Germinal center (tissue), 1 donor: ENCODE measurements around the gene ABLIM2.

Experiments
- DNase-seq: peaks from one replicate; pipeline ENCODE4 v3.0.0; 2012; ENCODE audit warnings: mixed read lengths, low spot score

The ABLIM2 gene

DNA sequence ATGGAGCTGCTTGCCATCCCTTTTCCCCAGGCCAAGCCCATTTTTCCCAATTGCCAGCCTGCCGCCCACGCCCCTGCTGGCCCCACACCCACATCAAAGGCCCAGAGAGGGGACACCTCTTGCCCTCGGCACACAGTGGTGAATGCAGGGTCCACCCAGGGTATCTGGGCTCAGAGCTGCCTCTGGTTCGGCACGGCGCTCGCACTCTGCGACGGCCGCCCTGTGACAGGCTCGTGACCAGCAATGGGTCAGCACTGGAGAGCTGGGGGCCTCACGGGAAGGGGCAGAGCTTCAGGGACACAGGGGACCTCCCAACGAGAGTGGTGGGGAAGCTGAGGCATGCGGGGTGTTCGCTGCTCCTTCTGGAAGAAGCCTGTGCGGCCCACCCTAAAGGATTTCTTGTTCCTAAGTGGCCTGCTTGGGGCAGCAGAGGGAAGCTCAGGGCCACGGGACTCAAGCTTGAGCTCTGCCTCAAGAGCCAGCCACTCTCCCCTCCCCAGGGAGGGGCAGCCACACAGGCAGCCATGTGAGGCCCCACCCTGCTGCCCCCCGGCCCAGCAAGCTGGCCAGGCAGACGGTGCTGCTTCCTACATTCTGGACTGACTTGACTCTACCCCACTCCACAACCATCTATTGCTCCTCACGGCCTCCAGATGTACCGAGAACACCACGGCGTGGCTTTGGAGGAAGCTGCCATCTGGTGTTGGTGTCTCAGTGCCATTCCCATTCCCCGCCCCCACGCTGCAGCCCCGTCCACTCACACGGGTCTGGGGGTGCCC lies 73.7 kb downstream of the ABLIM2 start:
- no peak for DNase-seq

DNA sequence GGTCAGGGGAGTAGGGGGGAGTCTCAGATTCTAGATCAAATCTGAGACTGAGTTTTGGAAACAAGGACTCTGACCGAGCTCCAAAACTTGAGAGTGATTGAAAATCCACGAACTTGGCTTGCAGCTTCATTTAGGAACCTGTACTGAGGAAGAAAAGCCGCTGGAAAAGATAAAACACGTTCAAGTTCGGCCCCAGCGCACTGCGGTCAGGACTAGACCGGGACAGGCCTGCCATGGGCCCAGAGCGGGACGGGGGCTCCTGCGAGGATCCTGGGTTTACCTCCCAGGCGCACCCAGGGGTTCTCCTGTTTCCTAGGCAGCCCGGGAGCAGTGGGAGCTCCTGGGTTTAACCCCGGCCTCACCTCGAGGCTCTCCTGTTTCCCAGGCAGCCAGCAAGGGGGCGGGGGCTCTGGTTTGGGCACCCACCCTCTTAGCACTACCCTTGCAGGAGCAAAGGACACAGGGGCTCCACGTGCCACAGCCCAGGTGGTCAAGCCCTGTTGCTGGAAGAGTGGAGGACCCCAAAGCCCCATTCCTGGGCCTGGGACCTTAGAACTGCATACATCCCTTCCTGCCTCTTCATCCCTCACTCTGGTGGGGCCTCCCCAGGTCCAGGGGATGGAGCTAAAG lies 74.5 kb downstream of the ABLIM2 start:
- no peak for DNase-seq

DNA sequence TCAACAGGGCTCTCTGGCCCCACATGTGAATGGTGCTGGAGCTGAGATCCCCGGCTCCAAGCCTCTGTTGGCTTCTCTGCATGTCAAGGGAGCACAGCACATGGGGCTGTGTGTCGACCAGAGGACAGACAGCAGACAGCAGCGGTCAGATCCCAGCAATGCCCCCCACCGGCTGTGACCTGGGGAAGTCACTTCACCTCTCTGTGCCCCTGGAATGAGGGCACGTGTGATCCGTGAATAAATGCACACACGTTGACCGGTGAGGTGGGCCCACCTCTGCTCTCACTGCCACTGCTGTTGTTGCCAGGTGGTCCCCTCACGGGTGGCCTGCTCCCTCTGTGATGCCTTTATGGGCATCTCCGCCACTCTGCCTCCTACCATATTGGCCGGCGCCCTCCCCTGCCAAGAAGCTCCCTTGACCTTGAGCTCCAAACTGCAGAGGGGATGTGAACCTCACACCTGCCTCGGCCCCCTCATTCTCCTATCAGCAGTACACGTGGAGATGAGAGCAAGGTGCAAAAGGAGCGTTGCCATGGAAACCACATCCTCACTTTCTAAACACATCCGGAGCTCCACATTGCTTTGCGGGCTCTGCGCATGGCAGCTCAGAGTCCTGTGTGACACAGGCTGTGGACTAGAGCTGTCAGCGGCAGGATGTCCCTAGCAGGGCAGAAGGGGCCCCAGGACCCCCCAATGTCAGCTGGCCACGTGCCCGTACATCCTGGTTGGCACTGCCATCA lies 75.4 kb downstream of the ABLIM2 start:
- DNase-seq: no peak

DNA sequence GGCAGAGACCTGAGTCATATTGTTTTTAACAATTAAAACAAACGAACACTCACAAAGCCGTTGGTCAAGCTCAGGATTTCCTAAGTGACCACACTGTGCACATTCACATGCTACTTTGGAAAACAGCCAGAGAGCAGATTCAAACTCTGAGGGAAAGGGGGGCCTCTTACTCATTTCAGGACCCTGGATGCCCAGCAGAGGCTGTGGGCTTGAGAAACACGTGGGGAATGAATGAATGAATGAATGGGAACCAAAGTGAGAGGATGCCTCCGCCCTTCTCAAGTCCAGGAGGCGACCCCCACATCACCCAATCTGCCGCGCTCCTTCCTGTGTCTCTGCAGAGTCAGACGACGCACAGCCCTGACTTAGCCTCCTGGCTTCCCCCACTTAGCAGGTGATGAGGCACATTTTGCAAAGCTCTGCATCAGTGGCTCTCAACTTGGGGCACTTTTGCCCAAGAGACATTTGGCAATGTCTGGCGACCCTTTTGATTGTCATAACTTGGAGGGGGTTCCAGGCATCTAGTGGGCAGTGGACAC lies 76.0 kb downstream of the ABLIM2 start:
- no peak for DNase-seq

DNA sequence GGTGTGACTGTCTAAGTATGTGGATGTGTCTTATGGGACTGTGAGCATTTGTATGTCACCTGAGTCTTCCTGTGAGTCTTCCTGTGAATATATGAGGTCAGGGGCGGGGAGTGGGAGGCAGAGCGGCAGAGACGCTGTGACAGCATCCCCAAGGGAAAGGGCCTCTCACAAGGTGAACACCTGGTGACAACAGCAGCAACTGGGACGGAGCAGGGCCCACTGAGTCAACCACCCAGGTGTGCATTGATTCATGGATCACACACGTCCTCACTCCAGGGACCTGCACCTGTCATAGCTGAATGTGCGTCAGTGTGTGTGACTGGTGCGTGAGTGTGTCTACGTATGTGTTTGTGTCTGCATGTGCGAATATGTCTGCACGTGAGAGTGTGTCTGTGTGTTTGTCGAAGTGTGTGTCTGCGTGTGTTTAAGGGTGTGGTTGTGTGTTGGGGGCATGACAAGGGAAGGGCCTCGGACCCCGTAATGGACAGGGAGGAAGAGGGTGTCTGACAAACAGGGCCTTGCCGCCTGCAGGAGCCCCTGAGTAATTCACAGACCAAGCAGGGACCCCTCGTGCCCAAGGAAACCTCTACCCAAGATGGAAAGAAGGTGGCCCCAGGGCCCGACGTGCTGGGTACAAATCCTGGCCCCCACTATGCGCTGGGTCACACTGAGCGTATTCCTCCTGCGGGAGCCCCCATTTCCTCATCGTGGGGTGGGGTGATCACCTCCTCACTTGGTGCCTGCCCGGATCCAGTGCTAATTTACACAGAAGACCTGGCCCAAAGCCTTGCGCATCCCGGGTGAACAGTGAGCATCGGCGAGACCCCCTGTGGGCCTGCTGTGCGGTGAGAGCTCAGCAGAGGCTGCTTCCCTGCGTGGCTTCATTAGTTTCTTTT lies 76.7 kb downstream of the ABLIM2 start:
- DNase-seq: no peak

DNA sequence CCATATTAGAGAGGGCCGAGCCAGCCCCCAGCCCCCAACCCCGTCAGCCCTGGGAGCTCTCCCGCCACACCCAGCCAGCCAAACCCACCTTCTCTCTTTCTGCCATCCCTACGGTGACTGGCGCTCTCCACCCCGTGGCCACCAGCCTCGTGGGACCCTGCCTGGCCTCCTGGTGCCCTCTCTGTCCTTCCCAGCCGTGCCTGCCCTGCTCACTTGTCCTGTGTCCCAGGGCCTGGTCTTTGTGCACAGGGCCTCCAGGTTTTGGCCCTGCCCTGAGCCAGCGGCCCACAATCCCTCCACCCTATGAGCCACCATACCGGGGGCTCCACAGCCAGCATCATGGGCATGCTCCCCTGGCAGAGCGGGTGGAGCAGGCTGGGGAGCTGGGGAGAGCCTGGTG lies 77.4 kb downstream of the ABLIM2 start:
- no peak for DNase-seq

DNA sequence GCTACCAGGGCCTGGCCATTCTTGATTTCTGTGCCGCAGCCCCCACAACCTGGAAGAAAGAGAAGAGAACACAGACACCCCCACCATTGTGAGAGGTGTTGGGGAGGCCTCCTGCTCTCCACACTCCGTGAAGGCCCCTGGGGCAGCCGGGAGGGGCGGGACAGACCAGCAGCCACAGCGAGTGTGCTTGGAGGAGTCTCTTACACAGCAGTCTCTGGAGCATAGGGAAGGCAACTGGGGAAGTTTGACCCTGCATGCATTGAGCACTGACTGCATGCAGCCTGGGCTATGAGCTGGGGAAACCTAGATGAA lies 77.9 kb downstream of the ABLIM2 start:
- no peak for DNase-seq

DNA sequence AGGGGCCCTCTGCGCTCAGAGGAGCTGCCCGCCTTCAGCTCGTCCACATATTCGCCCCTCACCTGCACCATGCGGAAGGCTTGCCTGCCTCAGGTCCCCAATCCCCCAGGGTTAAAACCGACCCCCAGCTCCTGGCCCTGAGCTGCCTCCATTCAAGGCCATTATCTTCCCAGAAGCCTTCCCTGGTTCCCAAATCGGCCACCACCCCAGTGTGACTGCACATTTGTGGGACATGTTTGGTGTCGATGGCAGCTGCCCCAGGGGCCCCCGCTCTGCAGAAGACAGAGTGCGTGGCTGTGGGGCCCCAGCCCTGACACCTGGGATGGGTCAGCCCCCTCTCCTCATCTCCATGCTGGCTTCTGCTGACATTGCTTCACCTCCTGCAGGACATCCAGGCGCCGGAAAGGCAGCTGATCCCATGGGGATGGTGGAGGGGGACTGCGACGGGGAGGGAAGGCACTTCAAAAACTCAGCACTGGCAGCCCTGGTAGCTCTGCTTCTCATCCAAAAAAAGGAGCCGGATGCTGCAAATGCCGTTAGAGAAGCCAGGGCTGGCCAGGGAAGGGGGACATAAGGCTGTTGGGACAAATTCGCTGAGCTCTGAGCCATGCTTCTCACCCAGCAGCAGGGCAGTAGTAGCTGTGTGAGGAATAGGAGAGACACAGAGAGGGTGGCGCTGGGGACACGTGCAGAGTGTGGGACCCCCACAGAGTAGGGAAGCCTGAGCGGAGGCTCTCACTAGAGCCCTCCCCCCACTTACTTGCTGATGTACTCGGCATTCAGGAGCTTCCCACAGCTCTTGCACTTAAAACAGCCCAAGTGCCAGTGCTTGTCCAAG lies 78.5 kb downstream of the ABLIM2 start:
- no peak for DNase-seq

DNA sequence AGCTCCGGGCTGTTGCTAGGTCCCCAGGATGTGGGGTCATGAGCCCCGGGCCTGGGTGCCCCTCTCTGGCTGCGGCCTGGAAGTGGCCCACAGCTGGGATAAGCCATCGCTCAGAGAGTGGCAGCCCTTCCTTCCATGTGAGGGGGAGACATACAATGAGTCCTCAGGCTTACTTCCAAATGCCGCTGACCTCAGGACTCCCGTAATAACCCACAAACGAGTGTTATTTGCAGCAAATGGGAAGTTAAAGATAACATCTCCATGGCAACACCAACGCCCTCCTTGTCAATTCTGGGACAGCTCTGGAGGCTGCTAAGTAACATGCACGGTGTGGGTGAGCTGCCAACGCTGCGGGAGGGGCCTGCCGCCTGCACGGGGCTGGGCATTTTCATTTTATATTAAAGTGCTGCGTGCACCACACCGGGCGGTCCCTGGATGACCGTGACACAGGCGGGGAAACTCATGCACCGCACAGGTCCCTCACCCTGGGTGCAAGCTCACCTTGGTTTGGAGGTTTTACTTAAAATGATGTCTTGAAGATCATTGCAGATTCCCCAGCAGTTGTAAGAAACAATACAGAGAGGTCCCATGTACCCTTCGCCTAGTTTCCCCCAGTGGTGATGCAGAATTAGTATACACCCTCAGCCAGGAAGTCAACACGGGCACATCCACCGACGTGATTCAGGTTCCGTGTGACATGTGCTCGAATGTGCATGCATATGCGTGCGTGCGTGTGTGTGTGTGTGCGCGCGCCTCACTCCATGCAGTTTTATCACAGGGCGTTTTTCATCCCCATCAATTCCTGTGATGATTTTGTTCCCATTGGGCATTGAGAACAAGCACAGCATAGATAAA lies 79.4 kb downstream of the ABLIM2 start:
- DNase-seq: no peak

DNA sequence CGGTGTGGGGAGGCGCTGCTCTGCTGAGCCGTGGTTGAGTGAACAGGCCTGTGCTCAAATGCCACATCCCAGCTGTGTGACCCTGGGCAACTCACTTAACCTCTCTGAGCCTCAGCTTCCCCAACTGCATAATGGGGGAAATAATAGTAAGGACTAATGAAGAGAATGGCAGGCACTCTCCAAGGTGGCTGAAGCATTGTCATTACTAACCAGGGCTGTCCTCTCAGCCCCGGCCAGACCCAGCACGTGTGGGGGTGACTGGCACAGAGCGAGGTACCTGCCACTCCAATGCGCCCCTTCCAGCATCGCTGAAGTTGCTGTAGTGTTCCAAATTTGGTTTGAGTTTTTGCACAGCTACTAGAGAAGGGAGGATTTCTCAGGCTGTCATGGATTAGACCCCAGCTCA lies 80.0 kb downstream of the ABLIM2 start:
- no peak for DNase-seq

DNA sequence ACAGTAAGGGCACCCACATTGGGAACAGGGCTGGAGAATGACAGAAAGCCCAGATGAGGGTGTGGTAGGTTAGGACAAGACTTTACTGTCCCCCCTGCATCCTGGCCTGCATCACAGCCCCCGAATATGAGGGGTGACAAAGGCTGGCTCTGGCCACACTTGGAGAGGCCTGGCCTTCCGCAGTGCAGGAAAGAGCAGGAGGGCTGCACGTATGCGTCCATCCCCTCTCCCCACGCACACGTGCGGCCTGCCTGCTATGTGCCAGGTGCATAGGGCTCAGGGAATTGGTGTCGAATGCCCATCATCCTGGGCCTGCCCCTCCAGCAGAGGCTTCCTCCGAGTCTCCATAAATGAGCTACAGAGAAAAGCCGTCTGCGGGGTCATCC lies 80.5 kb downstream of the ABLIM2 start:
- no peak for DNase-seq

DNA sequence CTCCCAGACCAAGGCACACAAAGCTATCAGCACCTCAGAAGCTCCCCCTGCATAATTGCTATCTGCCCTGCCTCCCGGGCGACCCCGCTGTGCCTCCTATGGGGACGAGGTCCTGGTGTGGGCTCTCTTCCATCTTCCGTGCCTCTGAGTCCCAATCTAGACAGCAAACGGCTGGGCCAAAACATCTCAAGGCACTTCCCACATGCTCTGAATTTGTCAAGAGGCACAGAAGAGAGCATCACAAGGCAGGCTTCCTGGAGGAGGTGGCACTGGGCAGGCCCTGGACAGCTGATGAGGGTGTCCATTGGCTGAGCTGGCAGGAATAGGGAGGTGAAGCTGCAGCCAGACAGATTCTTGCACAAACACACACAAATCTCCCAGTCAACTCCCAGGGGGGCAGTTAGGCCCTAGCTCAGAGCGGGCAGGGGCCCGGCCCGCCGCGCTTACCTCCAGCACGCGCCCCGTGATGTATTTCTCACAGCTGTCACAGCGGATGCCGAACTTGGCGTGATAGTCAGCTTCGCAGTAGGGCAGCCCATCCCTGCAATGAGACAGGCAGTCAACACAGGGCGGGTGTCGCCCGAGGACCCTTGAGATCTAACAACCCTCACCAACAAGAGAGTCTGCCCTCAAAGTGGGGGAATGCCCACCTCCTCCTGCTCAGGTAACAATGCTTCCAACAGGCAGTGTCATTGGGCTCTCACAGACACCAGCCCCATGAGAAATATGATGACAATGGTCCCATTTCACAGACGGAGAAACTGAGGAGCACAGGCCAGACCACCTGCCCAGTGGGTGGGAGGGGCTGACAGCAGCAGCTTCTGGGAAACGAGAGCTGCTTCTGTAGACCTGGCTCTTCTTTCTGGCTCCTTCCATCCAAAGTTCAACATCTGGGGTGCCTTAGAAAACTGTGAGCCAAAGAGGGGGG lies 81.2 kb downstream of the ABLIM2 start:
- no peak for DNase-seq

DNA sequence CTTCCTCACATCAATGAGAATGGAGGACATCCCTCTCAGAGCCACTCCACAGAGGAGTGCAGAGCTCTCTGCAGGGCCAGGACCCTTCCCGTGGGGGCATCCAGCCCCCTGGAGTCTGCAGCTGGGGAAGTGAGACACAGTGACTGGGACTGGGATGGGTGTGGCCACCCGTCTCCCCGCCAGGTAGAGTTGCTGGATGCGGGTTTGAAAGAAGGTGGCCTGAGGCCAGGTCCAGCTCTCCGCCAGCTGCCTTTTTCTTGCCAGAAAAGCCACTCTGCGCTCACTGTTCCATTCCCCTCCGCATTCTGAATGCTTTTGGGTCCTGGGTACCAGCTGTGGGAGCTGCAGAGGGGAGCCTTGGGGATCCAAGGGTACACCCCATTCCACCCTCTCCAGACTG lies 82.6 kb downstream of the ABLIM2 start:
- no peak for DNase-seq

DNA sequence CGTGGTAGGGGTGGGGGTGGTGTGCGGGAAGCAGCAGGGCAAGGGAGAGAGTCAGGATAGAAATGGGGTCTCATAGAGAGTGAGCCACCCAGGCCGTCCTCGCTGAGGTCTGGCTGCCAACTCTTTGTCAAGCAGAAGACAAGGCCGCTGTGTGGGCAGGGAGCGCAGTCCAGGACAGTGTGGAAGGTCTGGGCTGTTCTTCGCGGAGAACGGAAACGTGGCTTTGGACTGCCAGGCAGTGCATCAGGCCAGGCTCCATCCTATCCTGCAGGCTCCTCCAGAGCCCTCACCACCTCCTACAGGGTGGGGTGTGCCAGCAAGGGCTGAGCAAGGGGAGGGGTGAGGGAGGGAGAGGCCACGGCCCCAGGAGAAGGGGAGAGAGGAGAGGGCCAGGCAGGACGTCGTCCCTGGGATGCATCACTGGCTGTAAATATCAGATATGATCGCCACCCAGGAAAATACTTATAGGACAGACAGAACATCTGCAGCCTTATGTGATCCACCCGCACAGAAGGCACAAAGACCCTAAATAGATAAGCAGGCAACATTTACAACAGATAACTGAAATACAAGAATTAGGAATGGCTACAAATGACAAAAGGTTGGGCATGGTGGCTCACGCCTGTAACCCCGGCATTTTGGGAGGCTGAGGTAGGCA lies 85.3 kb downstream of the ABLIM2 start:
- no peak for DNase-seq

DNA sequence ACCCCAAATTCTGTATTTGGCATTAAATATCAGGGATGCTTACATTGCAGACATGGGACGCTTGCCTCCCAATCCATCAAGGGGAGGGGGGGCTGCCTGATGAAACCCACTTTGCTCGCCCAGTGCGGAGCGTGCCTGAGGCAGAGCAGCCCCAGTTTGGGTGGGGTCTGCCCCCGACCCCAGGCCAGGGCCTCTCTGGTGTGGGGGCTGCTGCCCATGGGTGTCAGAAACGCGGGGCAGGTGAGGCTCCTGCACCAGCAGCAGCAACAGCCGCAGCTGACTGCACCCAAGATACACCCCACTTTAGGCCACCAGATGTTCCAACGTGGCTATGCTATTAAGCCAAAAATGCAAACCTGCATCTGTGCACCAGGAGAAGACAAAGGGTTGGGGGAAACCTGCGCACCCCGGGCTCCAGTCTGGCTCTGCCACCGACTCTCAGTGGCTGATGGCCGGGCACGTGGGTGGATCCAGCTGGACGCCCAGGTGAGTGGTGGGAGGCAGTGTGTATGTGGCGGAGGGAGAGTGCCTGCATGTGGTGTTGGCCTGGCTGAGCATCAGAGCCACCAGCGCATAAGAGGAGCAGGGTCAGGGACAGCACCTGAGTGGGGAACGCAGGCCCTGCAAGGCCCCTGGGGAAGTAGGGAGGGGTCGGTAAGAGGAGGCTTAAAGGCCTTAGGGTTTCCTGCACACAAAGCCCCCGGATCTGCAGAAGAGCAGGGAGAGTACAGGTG lies 86.2 kb downstream of the ABLIM2 start:
- no peak for DNase-seq

DNA sequence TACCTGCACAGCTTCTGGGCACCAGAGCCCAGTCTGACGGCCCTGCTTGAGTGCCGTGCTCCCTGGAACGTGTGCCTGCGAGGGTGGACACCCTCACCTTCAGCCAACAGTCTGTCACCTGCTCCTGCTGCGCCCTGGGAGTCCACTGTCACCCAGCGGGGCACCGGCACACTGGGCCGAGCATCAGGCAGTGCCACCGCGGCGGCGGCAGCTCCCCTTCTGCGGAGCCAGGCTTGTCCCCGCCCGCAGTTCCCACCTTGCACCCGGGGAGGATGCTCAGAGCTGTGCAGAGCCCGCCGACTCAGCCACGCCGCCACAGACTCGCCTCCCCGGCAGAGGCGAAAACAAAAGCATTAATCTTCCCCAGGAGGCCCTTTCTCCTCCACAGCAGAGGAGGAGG lies 86.8 kb downstream of the ABLIM2 start:
- no peak for DNase-seq

DNA sequence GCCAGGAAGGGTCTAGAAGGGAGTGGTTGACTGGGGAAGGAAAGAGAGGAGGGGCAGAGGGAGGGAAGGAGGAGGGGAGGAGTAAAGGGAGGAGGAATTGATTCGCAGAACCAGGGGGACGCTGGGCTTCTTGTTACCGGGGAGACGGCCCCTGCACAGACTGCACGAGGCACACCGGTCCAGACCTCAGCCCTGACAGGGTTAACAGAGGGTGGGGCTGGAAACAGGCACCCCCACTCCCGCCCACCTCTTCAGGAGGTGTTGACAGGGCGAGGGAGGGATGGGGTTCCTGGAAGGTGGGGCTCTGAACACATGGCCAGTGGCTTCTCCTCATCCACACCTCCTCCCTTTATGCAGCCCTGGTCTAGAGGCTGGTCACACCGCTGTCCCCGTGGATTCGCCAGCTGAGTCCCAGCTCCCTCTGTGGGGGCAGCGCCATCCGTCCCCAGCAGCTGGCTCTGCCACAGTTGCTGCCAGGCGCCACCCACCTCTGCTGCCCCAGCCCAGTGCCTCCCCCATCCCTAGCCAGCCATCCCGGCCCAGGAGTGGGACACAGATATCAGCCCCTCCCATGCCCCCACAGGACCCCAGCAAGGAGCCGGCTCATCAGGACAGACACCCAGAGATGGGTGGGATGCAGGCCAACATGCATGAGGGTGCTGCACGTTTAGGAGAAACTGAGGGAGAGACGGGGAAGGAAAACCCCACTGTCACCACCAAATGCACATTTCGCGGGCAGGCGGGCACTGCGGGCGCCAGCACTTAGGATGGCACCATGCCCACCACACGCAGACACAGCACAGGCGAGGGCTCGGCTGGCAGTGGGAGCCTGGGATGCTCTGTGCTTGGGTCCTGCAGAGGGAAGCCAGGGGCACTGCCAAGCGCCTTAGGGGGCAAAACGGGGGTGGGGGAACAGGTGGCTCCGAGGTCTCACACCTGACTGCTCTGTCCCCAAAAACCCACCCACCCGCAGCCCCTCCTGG lies 87.6 kb downstream of the ABLIM2 start:
- no peak for DNase-seq
